Peyer's patch (tissue), 4 donors: ENCODE data around the gene NAGPA. TPM values are rescaled to one million over a fixed set of nuclear protein-coding genes. Genes with fewer than 3 reads are reported as not detected.

Experiments used
- DNase-seq, 3 donors: peaks; one replicate each; pipeline ENCODE4 v3.0.0-alpha.2; 2017 to 2019
- H3K27ac ChIP-seq, 4 donors: fragments of 200-600 bp; sonication (generic); one replicate each; pipeline ENCODE4 v1.5.1; 2016 to 2019
- H3K27me3 ChIP-seq, 2 donors: fragments of 200-600 bp; sonication (generic); one replicate each; pipeline ENCODE4 v1.5.1; 2019
- H3K36me3 ChIP-seq, 3 donors: fragments of 200-600 bp; sonication (generic); one replicate each; pipeline ENCODE4 v1.5.1; 2016 to 2019
- H3K4me1 ChIP-seq, 4 donors: fragments of 200-600 bp; sonication (generic); one replicate each; pipeline ENCODE4 v1.5.1; 2016 to 2019
- H3K4me3 ChIP-seq, 4 donors: fragments of 200-600 bp; sonication (generic); 1 replicate in 3 of 4; 2 replicates in 1 of 4; pipeline ENCODE4 v1.5.1; 2016 to 2019; ENCODE audit warnings: mild to moderate bottlenecking in 1 of 4
- H3K9me3 ChIP-seq, 4 donors: fragments of 200-600 bp; sonication (generic); one replicate each; pipeline ENCODE4 v1.5.1; 2016 to 2019; ENCODE audit warnings: mild to moderate bottlenecking in 1 of 4
- POLR2A ChIP-seq, 2 donors: fragments of 450-650 bp; IDR thresholded peaks; one replicate each; pipeline ENCODE4 v1.5.1; 2017; ENCODE audit warnings: antibody characterized with exemption in 2 of 2, mild to moderate bottlenecking in 2 of 2, moderate library complexity in 2 of 2
- total RNA-seq, 4 donors: library from RNA; depleted of rRNA; stranded (reverse); fragments of >200 nt; gene quantifications; one replicate each; pipeline ENCODE4 v1.1.0, GENCODE V29; 2016
- TF ChIP-seq, protein P1 (sequence below), 6 experiments: fragments of 450-650 bp in 4 of 6; fragments of 200-600 bp in 2 of 6; sonication (generic) in 1 of 6; IDR thresholded peaks; one replicate each; pipeline ENCODE4 v1.5.1; 2017 to 2019; ENCODE audit warnings: antibody characterized with exemption in 6 of 6, mild to moderate bottlenecking in 3 of 6, moderate library complexity in 1 of 6

The NAGPA gene
- total RNA-seq, 4 donors from 2014 or later = 50.4 to 104 (median 61.0) TPM

DNA sequence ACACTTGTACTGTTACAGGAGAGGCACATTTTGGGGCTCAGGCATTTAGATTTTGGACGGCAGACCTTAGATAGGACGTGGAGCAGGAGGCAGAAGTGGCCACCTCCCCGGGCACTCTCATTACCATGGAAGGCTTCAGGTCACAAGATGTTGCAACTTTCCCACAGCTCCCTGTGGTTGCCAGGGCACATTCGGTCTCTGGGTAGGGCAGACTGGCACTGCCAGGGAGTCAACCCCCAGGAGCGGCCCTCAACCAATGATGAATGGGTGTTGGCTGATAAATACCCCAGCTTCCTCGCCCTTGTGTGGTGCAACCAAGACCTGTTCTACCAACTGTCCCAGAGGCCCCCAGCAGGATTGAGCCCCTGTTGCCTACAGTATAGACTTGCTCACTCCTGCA lies 11.2 kb downstream of the NAGPA start:
- H3K4me1 ChIP-seq = no peaks in the 10 kb centered on the region
- no peaks in the 10 kb centered on the region for H3K9me3 ChIP-seq
- no peaks in the 10 kb centered on the region for H3K27me3 ChIP-seq
- no peak overlapping the region for H3K4me3 ChIP-seq
- no peak for DNase-seq
- TF ChIP-seq, protein P1, sequence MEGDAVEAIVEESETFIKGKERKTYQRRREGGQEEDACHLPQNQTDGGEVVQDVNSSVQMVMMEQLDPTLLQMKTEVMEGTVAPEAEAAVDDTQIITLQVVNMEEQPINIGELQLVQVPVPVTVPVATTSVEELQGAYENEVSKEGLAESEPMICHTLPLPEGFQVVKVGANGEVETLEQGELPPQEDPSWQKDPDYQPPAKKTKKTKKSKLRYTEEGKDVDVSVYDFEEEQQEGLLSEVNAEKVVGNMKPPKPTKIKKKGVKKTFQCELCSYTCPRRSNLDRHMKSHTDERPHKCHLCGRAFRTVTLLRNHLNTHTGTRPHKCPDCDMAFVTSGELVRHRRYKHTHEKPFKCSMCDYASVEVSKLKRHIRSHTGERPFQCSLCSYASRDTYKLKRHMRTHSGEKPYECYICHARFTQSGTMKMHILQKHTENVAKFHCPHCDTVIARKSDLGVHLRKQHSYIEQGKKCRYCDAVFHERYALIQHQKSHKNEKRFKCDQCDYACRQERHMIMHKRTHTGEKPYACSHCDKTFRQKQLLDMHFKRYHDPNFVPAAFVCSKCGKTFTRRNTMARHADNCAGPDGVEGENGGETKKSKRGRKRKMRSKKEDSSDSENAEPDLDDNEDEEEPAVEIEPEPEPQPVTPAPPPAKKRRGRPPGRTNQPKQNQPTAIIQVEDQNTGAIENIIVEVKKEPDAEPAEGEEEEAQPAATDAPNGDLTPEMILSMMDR (IDR thresholded peaks at IDR 0.05) = no peak
- no peak for TF ChIP-seq POLR2A (IDR thresholded peaks at IDR 0.05)
- no peak overlapping the region for H3K27ac ChIP-seq
- H3K36me3 ChIP-seq = peaks cover 0 to 9% (median 0%) of the 10 kb centered on the region in 3 donors

DNA sequence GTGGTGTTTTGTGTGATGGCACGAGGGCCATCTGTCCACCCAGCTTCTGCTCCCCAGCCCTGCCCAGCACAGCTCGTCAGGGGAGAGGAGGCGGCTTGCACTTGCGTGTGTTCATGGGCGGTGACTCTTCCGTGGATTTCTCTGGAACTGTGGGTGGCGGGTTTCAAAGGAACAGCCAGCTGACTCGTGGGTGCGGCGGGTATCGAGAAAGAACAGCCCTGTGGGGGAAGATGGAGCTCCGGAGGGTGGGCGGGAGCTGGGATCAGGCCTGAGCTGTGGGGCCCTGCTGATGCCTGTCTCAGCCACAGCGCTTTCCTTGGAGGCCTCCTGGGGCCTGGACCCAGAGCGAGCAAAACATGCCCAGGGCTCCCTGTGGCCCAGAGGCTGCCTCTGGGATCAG lies 13.2 kb downstream of the NAGPA start:
- H3K4me1 ChIP-seq = no peaks in the 10 kb centered on the region
- H3K36me3 ChIP-seq = peaks cover 0 to 7% (median 0%) of the 10 kb centered on the region in 3 donors
- H3K4me3 ChIP-seq = no peak overlapping the region
- no peaks in the 10 kb centered on the region for H3K27me3 ChIP-seq
- no peaks in the 10 kb centered on the region for H3K9me3 ChIP-seq
- TF ChIP-seq POLR2A (IDR thresholded peaks at IDR 0.05) = no peak
- TF ChIP-seq, protein P1 (IDR thresholded peaks at IDR 0.05) = no peak
- no peak for DNase-seq
- no peak overlapping the region for H3K27ac ChIP-seq

DNA sequence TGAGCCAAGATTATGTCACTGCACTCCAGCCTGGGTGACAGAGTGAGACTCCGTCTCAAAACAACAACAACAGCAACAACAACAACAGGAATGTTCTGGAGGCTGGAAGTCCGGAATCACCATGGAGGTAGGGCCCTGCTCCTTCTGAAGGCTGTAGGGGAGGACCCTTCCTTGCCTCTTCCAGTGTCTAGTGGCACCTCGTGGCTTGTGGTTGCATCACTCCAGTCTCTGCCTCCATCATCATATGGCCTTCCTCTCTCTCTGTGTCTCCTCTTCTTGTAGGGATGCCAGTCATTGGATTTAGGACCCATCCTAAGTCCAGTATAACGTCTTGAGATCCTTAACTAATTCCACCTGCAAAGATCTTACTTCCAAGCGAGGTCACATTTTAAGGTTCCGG lies 14.0 kb downstream of the NAGPA start:
- H3K9me3 ChIP-seq = no peaks in the 10 kb centered on the region
- H3K4me1 ChIP-seq = no peaks in the 10 kb centered on the region
- no peaks in the 10 kb centered on the region for H3K36me3 ChIP-seq
- no peak overlapping the region for H3K4me3 ChIP-seq
- no peak for TF ChIP-seq POLR2A (IDR thresholded peaks at IDR 0.05)
- TF ChIP-seq, protein P1 (IDR thresholded peaks at IDR 0.05) = no peak
- H3K27me3 ChIP-seq = no peaks in the 10 kb centered on the region
- DNase-seq = no peak
- no peak overlapping the region for H3K27ac ChIP-seq

DNA sequence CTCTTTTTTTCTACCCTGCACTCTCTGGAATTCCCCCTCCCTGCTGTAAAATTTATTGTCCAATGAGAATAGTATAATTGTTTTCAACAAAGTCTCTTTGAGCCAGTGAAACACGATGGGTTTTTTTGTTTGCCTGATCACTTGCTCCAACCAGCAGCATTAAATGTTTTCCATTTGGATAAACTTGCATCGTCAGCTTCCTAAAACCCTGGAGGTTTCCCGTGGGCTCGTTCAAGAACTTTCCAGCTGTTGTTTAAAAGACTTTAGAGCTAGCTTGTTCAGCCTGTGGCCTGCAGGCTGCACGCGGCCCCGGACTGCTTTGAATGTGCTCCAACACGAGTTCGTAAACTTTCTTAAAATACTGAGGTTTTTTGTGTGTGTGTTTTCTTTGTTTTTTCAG lies 14.9 kb downstream of the NAGPA start:
- H3K9me3 ChIP-seq = no peaks in the 10 kb centered on the region
- no peak for DNase-seq
- H3K27ac ChIP-seq = no peak overlapping the region
- no peak overlapping the region for H3K4me3 ChIP-seq
- TF ChIP-seq POLR2A (IDR thresholded peaks at IDR 0.05) = no peak
- TF ChIP-seq, protein P1 (IDR thresholded peaks at IDR 0.05) = no peak
- no peaks in the 10 kb centered on the region for H3K4me1 ChIP-seq
- H3K27me3 ChIP-seq = no peaks in the 10 kb centered on the region
- H3K36me3 ChIP-seq = no peaks in the 10 kb centered on the region

DNA sequence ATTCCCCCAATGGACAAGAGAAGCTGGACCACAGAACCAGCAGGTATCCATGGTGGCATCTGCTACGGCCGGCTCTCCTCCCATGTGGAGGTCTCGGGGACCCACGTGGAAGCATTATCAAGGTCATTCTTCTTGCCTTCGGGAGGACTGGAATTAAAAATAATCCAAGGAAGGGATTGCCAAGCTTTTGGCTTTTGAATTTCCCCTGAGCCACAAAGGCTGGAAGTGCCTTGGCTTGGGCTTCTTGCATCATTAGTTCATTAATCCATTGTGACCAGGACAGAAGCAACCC lies 16.1 kb downstream of the NAGPA start:
- TF ChIP-seq, protein P1 (IDR thresholded peaks at IDR 0.05) = no peak
- no peaks in the 10 kb centered on the region for H3K9me3 ChIP-seq
- no peak for DNase-seq

DNA sequence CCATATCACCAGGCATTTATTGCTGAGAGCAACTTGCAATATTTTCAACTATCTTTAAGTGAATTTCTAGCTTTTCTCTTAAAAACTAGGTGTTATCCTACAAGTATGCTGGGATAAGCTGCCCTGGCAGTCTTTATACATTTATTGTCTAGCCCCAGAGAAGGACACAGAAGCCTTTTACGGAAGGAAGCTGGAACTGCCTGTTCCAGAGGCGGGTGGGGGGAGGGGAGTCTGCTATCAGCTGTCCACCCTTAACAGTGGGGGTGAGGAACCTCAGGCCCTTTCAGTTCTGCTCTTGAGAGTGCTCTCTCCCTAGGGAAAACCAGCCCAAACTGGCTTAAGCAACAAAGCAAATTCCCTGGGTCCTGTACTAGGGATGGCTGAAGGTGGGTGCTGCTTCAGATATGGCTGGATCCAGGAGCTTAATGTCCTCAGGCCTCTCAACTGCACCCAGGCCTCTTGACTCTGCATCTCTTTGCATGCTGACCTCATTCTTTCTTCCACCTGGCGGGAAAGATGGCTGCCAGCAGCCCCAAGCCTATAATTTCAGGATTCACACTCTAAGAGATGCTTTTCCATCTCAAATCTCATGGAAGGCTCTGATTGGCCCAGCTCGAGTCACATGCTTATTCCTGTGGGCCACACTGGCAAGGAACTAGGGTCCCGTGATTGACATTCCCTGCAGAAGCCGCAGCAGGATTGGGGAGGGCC lies 16.6 kb downstream of the NAGPA start:
- no peaks in the 10 kb centered on the region for H3K4me1 ChIP-seq
- H3K9me3 ChIP-seq = no peaks in the 10 kb centered on the region
- DNase-seq = no peak
- H3K27ac ChIP-seq = no peak overlapping the region
- no peaks in the 10 kb centered on the region for H3K27me3 ChIP-seq
- H3K36me3 ChIP-seq = no peaks in the 10 kb centered on the region
- TF ChIP-seq, protein P1 (IDR thresholded peaks at IDR 0.05) = no peak
- TF ChIP-seq POLR2A (IDR thresholded peaks at IDR 0.05) = no peak
- no peak overlapping the region for H3K4me3 ChIP-seq

More for the DNA sequence above, 16.1 kb downstream of the NAGPA start:
- Histone ChIP-seq H3K36me3 (no peaks in the 10 kb centered on the region), H3K27ac (no peak overlapping the region), H3K4me1 (no peaks in the 10 kb centered on the region), H3K4me3 (no peak overlapping the region), H3K27me3 (no peaks in the 10 kb centered on the region)
